GM18519 (cell line): Measurements from ENCODE around the gene ETS1.

Experiments
- ATAC-seq: cut with Tn5 transposase; IDR thresholded peaks from one replicate; pipeline ENCODE4 v1.9.1; 2021; ENCODE audit warnings: mild to moderate bottlenecking, moderate library complexity; ENCODE audit not compliant: unreplicated experiment, low FRiP score

ETS1 gene

GRCh38 chr11:128419012-128419767 lies 168.2 kb downstream of the ETS1 start:
- no peak for ATAC-seq

- no peak for ATAC-seq
These were observed 169.6 kb downstream of the ETS1 start for GRCh38 chr11:128417607-128418324.

GRCh38 chr11:128416976-128417375 lies 170.4 kb downstream of the ETS1 start:
- no peak for ATAC-seq

DNA sequence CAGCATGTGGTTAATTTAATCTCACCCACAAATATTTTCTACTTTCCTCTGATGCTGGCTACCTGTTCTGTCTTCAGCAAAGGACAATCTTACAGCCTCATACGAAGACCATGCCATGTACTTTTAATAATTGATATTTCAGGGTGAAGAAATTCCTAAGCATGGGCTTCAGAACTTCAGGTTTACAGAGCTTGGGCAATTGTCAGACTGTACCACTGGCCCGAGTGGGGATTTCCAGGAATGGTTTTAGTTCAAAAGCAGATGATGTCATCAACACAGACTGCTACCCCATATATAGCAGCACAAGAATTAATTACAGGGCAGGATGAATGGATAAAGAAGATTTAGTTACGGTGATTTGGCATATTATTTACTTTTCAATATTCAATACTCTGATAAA lies 171.8 kb downstream of the ETS1 start:
- no peak for ATAC-seq

- peak; percentile 43 for ATAC-seq
These were observed 174.2 kb downstream of the ETS1 start for GRCh38 chr11:128412847-128413791.

- ATAC-seq, result no peak
These were observed 175.5 kb downstream of the ETS1 start for GRCh38 chr11:128411812-128412211.

DNA sequence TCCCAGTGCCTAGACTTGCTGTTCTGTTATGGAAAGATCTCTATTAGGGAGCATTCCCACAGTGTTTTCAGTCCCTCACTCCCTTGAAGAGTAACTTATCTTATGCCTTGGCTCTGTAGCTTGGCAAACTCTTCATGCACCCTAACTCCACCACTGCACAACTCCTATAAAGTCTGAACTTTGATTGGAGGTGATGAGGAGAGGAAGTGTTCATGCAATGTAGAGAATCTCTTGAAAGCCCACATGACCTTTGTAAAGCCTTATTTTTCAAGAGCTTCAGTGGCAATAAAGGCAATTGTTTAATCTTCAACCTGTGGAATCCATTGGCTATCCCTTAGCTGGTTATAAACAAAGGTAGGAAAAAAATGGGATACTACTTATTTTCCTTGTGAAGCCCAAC lies 176.2 kb downstream of the ETS1 start:
- ATAC-seq, result no peak

DNA sequence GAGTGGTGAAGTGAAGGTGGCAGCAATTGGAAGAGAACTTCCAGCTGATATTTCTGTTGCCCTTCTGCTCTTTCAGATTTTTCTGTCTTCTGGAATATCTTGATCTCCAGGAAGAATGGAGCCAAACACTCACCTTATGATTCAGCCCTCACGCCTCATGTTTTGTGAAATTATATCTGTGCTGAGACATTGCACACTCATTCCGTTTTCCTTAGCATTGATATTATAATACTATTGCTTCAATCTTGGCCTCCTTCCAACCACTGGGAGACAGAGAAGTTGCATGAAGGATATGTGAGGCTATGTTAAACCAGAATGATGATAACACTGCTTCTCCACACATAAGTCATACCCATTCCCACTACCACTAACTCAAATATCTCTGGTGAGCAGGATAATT lies 177.9 kb downstream of the ETS1 start:
- no peak for ATAC-seq
